ENCODE results near the gene LRIG3.
A peak's percentile ranks its signal among the peaks of the same experiment; 100 is the strongest.

The LRIG3 gene

GRCh38 chr12:58932806-58933681 lies 12.7 kb upstream of the LRIG3 start:
- Histone ChIP-seq H3K36me3 (ENCODE audit: control insufficient read depth, insufficient read depth, low read length) (no peaks in the 10 kb centered on the region), H3K27ac (no peak overlapping the region)

GRCh38 chr12:58931518-58931917 lies 11.2 kb upstream of the LRIG3 start:
- TF ChIP-seq, protein P1, sequence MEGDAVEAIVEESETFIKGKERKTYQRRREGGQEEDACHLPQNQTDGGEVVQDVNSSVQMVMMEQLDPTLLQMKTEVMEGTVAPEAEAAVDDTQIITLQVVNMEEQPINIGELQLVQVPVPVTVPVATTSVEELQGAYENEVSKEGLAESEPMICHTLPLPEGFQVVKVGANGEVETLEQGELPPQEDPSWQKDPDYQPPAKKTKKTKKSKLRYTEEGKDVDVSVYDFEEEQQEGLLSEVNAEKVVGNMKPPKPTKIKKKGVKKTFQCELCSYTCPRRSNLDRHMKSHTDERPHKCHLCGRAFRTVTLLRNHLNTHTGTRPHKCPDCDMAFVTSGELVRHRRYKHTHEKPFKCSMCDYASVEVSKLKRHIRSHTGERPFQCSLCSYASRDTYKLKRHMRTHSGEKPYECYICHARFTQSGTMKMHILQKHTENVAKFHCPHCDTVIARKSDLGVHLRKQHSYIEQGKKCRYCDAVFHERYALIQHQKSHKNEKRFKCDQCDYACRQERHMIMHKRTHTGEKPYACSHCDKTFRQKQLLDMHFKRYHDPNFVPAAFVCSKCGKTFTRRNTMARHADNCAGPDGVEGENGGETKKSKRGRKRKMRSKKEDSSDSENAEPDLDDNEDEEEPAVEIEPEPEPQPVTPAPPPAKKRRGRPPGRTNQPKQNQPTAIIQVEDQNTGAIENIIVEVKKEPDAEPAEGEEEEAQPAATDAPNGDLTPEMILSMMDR (IDR thresholded peaks at IDR 0.05) = peak; percentile 59
- Histone ChIP-seq H3K27ac (no peak overlapping the region), H3K9ac (no peak overlapping the region), H2AFZ (no peak overlapping the region), H3K4me3 (ENCODE audit: low read depth, low read length) (no peak overlapping the region), H3K79me2 (no peaks in the 10 kb centered on the region), H3K27me3 (ENCODE audit: control insufficient read depth, insufficient read depth, low read length) (no peaks in the 10 kb centered on the region), H3K9me3 (ENCODE audit: control insufficient read depth, low read length) (no peaks in the 10 kb centered on the region), H3K4me1 (no peaks in the 10 kb centered on the region), H3K4me2 (ENCODE audit: low read length) (no peak overlapping the region), H3K36me3 (ENCODE audit: control insufficient read depth, insufficient read depth, low read length) (no peaks in the 10 kb centered on the region)

More at GRCh38 chr12:58932806-58933681, 12.7 kb upstream of the LRIG3 start:
- no peaks in the 10 kb centered on the region for H3K4me1 ChIP-seq
- TF ChIP-seq, protein P1 (IDR thresholded peaks at IDR 0.05) = no peak
- H3K9ac ChIP-seq = no peak overlapping the region
- no peak overlapping the region for H3K4me2 ChIP-seq (ENCODE audit: low read length)
- H3K79me2 ChIP-seq = no peaks in the 10 kb centered on the region
- H3K27me3 ChIP-seq (ENCODE audit: control insufficient read depth, insufficient read depth, low read length) = no peaks in the 10 kb centered on the region
- H2AFZ ChIP-seq = no peak overlapping the region
- H3K9me3 ChIP-seq (ENCODE audit: control insufficient read depth, low read length) = no peaks in the 10 kb centered on the region
- no peak overlapping the region for H3K4me3 ChIP-seq (ENCODE audit: low read depth, low read length)

GRCh38 chr12:58930770-58931324 lies 10.5 kb upstream of the LRIG3 start:
- Histone ChIP-seq H3K4me1 (no peaks in the 10 kb centered on the region), H3K9ac (no peak overlapping the region), H3K79me2 (no peaks in the 10 kb centered on the region), H3K27me3 (ENCODE audit: control insufficient read depth, insufficient read depth, low read length) (no peaks in the 10 kb centered on the region), H3K27ac (no peak overlapping the region), H2AFZ (no peak overlapping the region), H3K4me3 (ENCODE audit: low read depth, low read length) (no peak overlapping the region), H3K36me3 (ENCODE audit: control insufficient read depth, insufficient read depth, low read length) (no peaks in the 10 kb centered on the region), H3K4me2 (ENCODE audit: low read length) (no peak overlapping the region), H3K9me3 (ENCODE audit: control insufficient read depth, low read length) (no peaks in the 10 kb centered on the region)
- TF ChIP-seq, protein P1 (IDR thresholded peaks at IDR 0.05) = no peak

- H3K4me3 ChIP-seq (ENCODE audit: low read depth, low read length) = no peak overlapping the region
- no peaks in the 10 kb centered on the region for H3K9me3 ChIP-seq (ENCODE audit: control insufficient read depth, low read length)
- no peak overlapping the region for H3K9ac ChIP-seq
- no peaks in the 10 kb centered on the region for H3K4me1 ChIP-seq
- H3K27ac ChIP-seq = no peak overlapping the region
- no peak overlapping the region for H2AFZ ChIP-seq
- H3K36me3 ChIP-seq (ENCODE audit: control insufficient read depth, insufficient read depth, low read length) = no peaks in the 10 kb centered on the region
- no peaks in the 10 kb centered on the region for H3K79me2 ChIP-seq
- no peaks in the 10 kb centered on the region for H3K27me3 ChIP-seq (ENCODE audit: control insufficient read depth, insufficient read depth, low read length)
- TF ChIP-seq, protein P1 (IDR thresholded peaks at IDR 0.05) = no peak
- H3K4me2 ChIP-seq (ENCODE audit: low read length) = no peak overlapping the region
Measured at GRCh38 chr12:58927120-58927519, 6.8 kb upstream of the LRIG3 start.
